DMS79 treated with DMSO at 0.1 percent for 48 hours (cell line): ENCODE data around the gene ANKS1A.

ENCODE experiments used
- DNase-seq: peaks from one replicate; lab custom pipeline; 2025; lab: John Stamatoyannopoulos, UW

The ANKS1A gene

DNA sequence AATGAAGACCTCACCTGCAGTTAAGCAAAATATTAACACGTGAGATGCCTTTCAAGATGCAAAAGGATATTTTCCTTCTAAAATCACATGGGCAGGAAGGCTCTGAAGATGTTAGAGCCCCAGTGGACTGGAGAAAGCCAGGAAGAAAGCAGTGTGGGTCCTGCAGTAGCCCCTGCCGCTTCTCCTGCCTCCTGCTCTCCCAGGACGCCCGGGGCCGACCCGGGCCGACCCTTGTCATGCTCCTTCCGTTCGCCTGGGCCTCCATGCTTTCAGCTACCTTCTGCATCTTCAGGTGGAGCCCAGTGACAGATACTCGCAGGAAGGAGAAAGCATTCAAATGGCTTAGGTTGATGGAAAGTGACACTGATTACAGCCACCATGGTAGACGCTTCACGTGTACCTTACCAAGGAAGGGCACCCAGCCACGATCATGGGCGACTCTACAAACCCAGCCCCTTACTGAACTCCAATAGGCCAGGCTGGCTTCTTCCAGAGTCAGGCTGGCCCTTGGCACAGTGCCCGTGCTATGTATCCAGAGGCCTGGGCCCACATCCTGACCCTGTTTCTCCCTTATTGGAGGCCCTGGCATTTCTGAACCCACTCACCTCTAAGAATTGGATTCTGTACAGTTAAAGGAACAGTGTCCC, 183.1 kb downstream of the ANKS1A start:
- DNase-seq: no peak

- no peak for DNase-seq
Observed at GRCh38 chr6:35072698-35073055, 183.6 kb downstream of the ANKS1A start.

GRCh38 chr6:35073211-35073610, 184.2 kb downstream of the ANKS1A start:
- no peak for DNase-seq

GRCh38 chr6:35073766-35074471, 184.9 kb downstream of the ANKS1A start:
- no peak for DNase-seq

- DNase-seq: peak; percentile 45
Observed at GRCh38 chr6:35076997-35077712, 188.1 kb downstream of the ANKS1A start.

GRCh38 chr6:35077713-35078105, 188.7 kb downstream of the ANKS1A start:
- DNase-seq: no peak

DNA sequence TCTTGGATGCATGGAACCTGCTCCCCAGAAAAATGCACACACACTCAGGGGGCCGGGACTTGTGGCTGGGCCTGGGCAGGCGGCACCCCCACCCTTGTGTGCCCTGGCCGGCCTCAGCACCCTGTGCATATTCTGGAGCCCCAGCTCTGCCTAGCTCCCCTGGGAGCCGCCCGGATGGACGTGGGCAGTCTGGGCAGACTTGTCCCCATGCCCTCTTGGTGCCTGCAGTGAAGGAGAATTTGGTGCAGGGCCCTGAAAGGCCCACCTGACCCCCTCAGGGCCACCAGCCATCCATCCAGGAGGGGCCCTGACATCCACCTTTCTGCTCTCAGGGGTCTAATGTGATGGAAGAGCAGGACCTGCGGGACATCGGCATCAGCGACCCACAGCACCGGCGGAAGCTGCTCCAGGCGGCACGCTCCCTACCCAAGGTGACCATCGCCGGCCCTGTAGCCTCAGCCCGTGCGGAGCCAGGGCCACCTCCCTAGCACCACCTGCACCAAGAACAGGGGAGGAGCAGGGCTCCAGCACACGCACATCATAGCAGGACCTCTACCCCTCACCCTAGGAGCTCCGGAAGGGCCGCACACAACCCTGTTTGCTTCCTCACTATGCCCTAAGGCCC, 189.3 kb downstream of the ANKS1A start:
- no peak for DNase-seq

DNA sequence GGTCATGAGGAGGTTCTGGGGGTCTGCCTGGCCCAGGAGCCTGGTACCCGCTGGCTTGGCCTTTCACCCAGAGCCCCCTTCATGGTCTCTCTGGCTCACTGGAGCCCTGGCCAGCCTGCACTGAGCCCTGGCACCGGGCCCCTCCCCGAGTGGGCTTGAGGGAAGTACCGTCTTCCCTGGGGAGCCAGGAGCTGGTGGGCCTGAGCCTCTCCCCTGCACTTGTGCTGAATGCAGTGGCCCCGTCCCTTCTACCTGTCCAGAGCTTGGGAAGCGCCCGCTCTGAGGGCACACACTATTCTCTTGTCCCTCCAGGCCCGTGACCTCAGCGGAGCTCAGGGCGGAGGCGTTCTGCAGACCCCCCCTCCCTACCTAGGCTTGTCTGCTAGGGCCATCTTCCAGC, 189.8 kb downstream of the ANKS1A start:
- no peak for DNase-seq

DNA sequence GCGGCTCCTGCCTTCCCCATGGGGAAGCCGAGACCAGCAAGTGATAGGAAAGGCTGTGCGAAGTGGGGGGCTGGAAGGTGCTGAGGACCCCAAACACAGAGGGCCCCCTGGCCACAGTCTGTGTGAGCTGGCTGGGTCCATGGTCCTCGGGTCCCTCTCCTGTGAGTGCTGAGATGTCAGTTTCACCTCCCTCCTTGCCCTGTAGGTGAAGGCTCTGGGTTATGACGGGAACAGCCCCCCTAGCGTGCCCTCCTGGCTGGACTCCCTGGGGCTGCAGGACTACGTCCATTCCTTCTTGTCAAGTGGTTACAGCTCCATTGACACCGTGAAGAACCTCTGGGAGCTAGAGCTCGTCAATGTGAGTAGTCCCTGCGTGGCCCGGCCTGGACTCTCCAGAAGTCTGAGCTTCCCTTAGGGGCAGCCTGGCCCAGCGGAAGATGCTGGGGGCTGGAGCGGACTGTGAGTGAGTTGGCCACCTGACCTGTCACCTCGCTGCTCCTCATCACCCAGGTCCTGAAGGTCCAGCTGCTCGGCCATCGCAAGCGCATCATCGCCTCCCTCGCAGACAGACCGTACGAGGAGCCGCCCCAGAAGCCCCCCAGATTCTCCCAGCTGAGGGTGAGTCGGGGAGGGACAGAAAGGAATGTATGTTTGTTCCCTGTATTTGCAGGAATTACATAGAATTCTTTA, 190.4 kb downstream of the ANKS1A start:
- DNase-seq: no peak

DNA sequence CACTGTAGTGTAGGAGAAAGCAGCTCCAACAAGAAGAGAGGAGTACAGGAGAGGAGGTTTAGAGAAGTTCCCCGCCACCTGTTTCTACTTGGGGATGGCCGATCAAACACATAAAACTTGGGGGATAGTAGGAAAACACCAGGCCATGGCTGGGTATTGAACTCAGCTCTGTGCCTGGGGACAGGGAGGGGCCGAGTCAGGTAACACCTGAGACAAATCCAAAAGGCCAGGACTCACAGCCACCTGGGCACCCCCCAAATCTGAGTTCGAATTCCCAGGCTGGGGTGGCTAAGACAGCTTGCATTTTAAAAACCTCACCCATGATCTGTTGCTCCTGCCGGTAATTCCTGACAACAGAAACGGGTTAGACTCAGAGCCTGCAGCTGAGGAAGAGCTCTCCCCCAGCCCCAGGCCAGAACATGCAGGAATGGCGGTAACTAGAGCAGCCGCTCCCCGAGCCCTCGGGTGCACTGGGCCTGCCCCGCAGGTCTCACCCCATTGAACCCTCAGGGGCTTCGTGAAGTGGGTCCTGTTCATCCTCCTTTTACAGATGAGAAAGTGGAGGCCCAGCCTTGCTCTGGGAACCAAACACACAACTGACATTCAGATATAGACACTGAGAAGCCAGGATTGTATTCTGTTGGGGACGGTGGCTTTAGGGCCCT, 191.1 kb downstream of the ANKS1A start:
- DNase-seq: no peak

DNA sequence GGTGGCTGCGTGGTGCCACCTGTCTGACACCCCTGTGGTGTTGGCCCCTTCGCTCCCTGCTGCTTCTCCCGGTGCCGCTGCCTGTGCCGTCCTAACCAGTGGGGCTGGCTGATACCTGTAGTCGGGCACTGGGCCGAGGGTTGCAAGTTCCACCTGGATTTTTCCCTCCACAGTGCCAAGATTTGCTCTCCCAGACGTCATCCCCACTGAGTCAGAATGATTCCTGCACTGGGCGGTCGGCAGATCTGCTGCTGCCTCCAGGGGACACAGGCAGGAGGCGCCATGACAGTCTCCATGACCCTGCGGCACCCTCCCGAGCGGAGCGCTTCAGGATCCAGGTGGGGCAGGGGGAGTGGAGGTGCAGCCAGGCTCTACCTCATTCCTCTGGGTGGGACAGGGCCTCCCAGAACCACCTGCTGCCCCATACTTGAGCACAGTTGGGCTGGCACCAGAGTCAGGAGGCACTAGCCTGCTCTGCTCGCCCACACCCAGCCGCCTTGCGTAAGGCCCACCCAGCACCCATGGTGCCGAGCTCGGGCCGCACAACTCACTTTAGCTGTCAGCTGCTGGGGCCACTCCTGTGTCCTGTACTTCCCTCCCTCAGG, 191.9 kb downstream of the ANKS1A start:
- DNase-seq: no peak

DNA sequence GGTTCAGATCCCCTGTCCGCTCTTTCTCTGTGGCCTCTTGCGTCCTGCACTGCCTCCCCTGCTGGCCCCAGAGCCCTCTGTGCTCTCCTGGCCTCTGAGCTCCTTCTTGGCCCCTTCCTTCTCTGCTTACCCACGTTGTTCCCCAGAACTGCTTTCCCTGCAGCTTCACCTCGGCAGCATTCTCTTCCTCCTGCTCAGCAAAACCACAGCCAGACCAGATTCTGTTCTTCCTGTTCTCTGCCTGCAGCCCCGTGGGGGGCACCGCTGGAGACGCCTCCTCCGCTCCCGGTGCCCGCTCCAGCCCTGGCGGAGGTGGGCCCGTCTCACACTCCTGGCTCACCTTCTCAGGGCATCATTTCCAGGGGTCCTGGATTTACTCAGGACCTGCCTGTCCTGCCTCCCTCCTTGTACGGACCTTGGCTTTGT, 192.4 kb downstream of the ANKS1A start:
- no peak for DNase-seq

GRCh38 chr6:35082046-35082732, 193.1 kb downstream of the ANKS1A start:
- no peak for DNase-seq

DNA sequence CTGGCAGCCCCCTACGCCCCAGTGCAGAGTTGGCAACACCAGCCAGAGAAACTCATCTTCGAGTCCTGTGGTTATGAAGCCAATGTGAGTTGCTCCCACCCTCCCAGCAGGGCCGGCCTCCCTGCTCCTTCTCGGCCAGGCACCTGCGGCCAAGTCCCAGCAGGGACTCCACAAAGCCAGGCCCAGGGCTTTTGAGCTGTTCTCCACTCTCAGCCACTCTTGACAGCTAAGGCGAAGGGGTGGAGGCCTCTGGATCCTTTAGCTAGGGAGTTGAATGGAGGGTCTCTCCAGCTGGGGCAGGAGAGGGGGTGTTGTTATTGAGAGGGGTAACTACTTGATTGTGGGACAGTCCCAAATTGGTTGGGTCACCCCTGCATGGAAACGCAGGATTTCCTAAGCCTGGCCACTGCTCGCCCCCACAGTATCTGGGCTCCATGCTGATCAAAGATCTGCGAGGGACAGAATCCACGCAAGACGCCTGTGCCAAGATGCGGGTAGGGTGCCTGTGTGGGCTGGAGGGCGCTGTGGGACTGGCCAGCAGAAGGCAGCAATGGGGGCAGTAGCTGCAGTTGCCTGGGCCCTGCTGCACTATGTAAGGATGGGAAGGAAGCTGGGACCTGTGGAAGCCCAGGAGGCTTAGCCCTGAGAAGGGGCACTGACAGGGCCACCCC, 193.8 kb downstream of the ANKS1A start:
- DNase-seq: no peak

- DNase-seq: no peak
Observed at GRCh38 chr6:35083507-35083906, 194.5 kb downstream of the ANKS1A start.

- no peak for DNase-seq
Observed at GRCh38 chr6:35084041-35084491, 195.0 kb downstream of the ANKS1A start.

- no peak for DNase-seq
Observed at GRCh38 chr6:35084511-35085203, 195.6 kb downstream of the ANKS1A start.

DNA sequence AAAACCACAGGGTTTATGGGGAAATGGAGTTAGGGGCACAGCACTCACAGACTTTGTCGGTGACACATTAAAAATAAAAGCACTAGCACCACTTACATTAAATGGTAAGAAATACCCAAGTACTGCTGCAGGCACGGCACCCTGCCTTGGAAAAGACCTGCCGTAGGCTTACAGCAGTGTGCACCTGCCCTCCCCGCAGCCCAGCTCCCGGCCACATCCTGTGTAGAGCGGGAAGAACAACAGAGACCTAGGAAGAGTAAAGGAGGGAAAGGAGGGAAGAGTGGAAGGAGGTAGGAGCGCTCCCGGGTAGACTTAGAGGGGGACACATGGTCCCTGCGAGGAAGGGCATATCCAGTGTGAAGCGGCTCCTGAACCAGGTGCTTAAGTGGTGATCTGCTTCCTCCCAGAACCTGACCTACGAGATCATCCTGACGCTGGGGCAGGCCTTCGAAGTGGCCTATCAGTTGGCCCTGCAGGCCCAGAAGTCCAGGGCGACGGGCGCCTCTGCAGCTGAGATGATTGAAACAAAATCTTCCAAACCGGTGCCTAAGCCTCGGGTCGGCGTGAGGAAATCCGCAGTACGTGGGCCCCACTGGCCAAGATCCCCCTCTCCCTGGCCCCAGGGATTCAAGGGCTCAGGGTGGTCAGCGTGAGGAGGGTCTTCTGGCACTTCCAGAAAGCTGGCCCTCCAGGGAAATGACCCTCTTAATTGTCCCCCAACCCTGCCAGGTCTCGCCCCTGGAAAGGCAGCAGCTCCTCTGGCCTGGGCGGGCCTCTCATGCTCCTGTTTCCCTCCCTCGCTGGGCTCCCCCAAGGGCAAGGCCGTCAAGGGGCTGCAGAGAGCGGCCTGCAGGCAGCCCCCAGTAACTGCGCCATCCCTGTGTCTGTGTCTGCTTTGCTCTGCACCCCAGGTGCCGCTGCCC, 196.6 kb downstream of the ANKS1A start:
- no peak for DNase-seq
